ENCODE data around the gene MCTP2. TPM values are rescaled to one million over a fixed set of nuclear protein-coding genes. Genes with fewer than 3 reads are reported as not detected.

Gene MCTP2
- total RNA-seq = 27.2 and 29.9 TPM in 2 replicates

GRCh38 chr15:94230883-94231722 lies at the start of gene MCTP2:
Gene MCTP2, plus strand, starts transcription at chr15:94231561. Its CDS starts 66,705 bp downstream, at chr15:94298266.

Data from hair follicle dermal papilla cell (primary cell).